Glutamatergic neuron (in vitro differentiated cells): Measurements from ENCODE around the gene SLC10A7. TPM values are rescaled to one million over a fixed set of nuclear protein-coding genes. Genes with fewer than 3 reads are reported as not detected.

Experiments used
- DNase-seq: peaks from one replicate; pipeline ENCODE4 v3.0.0; 2022
- H3K27ac Mint-ChIP-seq: one replicate; pipeline ENCODE4 v1.8.0; 2020; ENCODE audit warnings: mild to moderate bottlenecking, mixed read lengths, inconsistent platforms; ENCODE audit not compliant: unreplicated experiment
- H3K27me3 Mint-ChIP-seq: one replicate; pipeline ENCODE4 v1.8.0; 2020; ENCODE audit warnings: mild to moderate bottlenecking, moderate library complexity, mixed read lengths, inconsistent platforms; ENCODE audit not compliant: unreplicated experiment
- H3K36me3 Mint-ChIP-seq: one replicate; pipeline ENCODE4 v1.8.0; 2020; ENCODE audit warnings: mild to moderate bottlenecking, mixed read lengths, inconsistent platforms; ENCODE audit not compliant: unreplicated experiment
- H3K4me1 Mint-ChIP-seq: one replicate; pipeline ENCODE4 v1.8.0; 2020; ENCODE audit warnings: mild to moderate bottlenecking, low read depth, mixed read lengths, inconsistent platforms; ENCODE audit not compliant: unreplicated experiment
- H3K4me3 Mint-ChIP-seq: one replicate; pipeline ENCODE4 v1.8.0; 2020; ENCODE audit warnings: mild to moderate bottlenecking, mixed read lengths, inconsistent platforms; ENCODE audit not compliant: unreplicated experiment
- H3K9me3 Mint-ChIP-seq: one replicate; pipeline ENCODE4 v1.8.0; 2020; ENCODE audit warnings: mild to moderate bottlenecking, moderate library complexity, mixed read lengths, inconsistent platforms; ENCODE audit not compliant: unreplicated experiment
- CTCF ChIP-seq: fragments of 200-600 bp; sonication (generic); IDR thresholded peaks from one replicate; pipeline ENCODE4 v1.5.0; 2021; ENCODE audit not compliant: partially characterized antibody, unreplicated experiment
- total RNA-seq: library from RNA; stranded (reverse); fragmentation: NEBNext Ultra II Directional; extraction: Animal tissue kit (Norgen Biotek cat#: 25700); gene quantifications from one replicate; pipeline ENCODE4 v1.2.1, GENCODE V29; 2021; ENCODE audit not compliant: unreplicated experiment

The SLC10A7 gene
- total RNA-seq, 1 donor from 2014 or later, result 13.5 TPM

GRCh38 chr4:146261041-146261440 lies 260.7 kb downstream of the SLC10A7 start:
- Mint-ChIP-seq H3K4me3 (no peak overlapping the region), H3K27ac (no peak overlapping the region), H3K9me3 (peaks cover 3% of the 10 kb centered on the region), H3K4me1 (no peaks in the 10 kb centered on the region), H3K36me3 (no peaks in the 10 kb centered on the region), H3K27me3 (peaks cover 3% of the 10 kb centered on the region)
- no peak for DNase-seq
- no peak for TF ChIP-seq CTCF

GRCh38 chr4:146260521-146260920 lies 261.2 kb downstream of the SLC10A7 start:
- H3K27me3 Mint-ChIP-seq, result peaks cover 3% of the 10 kb centered on the region
- H3K9me3 Mint-ChIP-seq, result peaks cover 3% of the 10 kb centered on the region
- DNase-seq, result no peak
- TF ChIP-seq CTCF, result no peak
- H3K36me3 Mint-ChIP-seq, result no peaks in the 10 kb centered on the region
- H3K4me1 Mint-ChIP-seq, result no peaks in the 10 kb centered on the region
- no peak overlapping the region for H3K27ac Mint-ChIP-seq
- no peak overlapping the region for H3K4me3 Mint-ChIP-seq

- Mint-ChIP-seq H3K9me3 (no peaks in the 10 kb centered on the region), H3K27ac (no peak overlapping the region), H3K4me3 (no peak overlapping the region), H3K27me3 (no peaks in the 10 kb centered on the region), H3K36me3 (no peaks in the 10 kb centered on the region), H3K4me1 (no peaks in the 10 kb centered on the region)
- no peak for TF ChIP-seq CTCF
- no peak for DNase-seq
Observed at GRCh38 chr4:146257511-146257910, 264.2 kb downstream of the SLC10A7 start.

GRCh38 chr4:146256328-146256727 lies 265.4 kb downstream of the SLC10A7 start:
- H3K27me3 Mint-ChIP-seq, result no peaks in the 10 kb centered on the region
- H3K36me3 Mint-ChIP-seq, result no peaks in the 10 kb centered on the region
- H3K9me3 Mint-ChIP-seq, result no peaks in the 10 kb centered on the region
- H3K4me3 Mint-ChIP-seq, result no peak overlapping the region
- no peak for TF ChIP-seq CTCF
- no peak overlapping the region for H3K27ac Mint-ChIP-seq
- no peaks in the 10 kb centered on the region for H3K4me1 Mint-ChIP-seq
- DNase-seq, result no peak

GRCh38 chr4:146255874-146256273 lies 265.9 kb downstream of the SLC10A7 start:
- no peak for TF ChIP-seq CTCF
- no peaks in the 10 kb centered on the region for H3K36me3 Mint-ChIP-seq
- no peak overlapping the region for H3K4me3 Mint-ChIP-seq
- H3K27ac Mint-ChIP-seq, result no peak overlapping the region
- H3K4me1 Mint-ChIP-seq, result no peaks in the 10 kb centered on the region
- H3K27me3 Mint-ChIP-seq, result no peaks in the 10 kb centered on the region
- no peak for DNase-seq
- no peaks in the 10 kb centered on the region for H3K9me3 Mint-ChIP-seq
